HL-60/S4 treated with retinoic acid at 250 ng/mL for 4 days and 3 days (cell line): ENCODE measurements around the gene STK39.

Experiments
- in situ Hi-C: fragments of 300-500 bp; cut with MboI; formaldehyde crosslinking; loops from 2 replicates; pipeline ENCODE4 v1.7.0; 2022; ENCODE audit warnings: low sequenced_read_pairs

Gene STK39

GRCh38 chr2:168165985-168166901 lies 81.2 kb downstream of the STK39 start:
- in situ Hi-C loops: no loop called here

- in situ Hi-C loops: no loop called here
Observed at GRCh38 chr2:168165397-168165796, 82.0 kb downstream of the STK39 start.

GRCh38 chr2:168160897-168161296 lies 86.5 kb downstream of the STK39 start:
- in situ Hi-C loops: no loop called here

GRCh38 chr2:168159754-168160585 lies 87.4 kb downstream of the STK39 start:
- in situ Hi-C loops: no loop called here

GRCh38 chr2:168158586-168158985 lies 88.8 kb downstream of the STK39 start:
- in situ Hi-C loops: no loop called here

- in situ Hi-C loops: no loop called here
Observed at GRCh38 chr2:168157926-168158325, 89.5 kb downstream of the STK39 start.

GRCh38 chr2:168157070-168157469 lies 90.3 kb downstream of the STK39 start:
- in situ Hi-C loops: no loop called here

- in situ Hi-C loops: no loop called here
Observed at GRCh38 chr2:168156661-168157060, 90.7 kb downstream of the STK39 start.

- in situ Hi-C loops: no loop called here
Observed at GRCh38 chr2:168155680-168156079, 91.7 kb downstream of the STK39 start.

- in situ Hi-C loops: no loop called here
Observed at GRCh38 chr2:168155046-168155445, 92.3 kb downstream of the STK39 start.

GRCh38 chr2:168152902-168153530 lies 94.4 kb downstream of the STK39 start:
- in situ Hi-C loops: no loop called here

- in situ Hi-C loops: loop anchor here (25.0 kb wide), 1 partner anchor 762 kb away; the partner anchor contains the start of gene G6PC2
Observed at GRCh38 chr2:168149986-168150385, 97.4 kb downstream of the STK39 start.

GRCh38 chr2:168149150-168149974 lies 98.0 kb downstream of the STK39 start:
- in situ Hi-C loops: loop anchor here (25.0 kb wide), 1 partner anchor 763 kb away; the partner anchor contains the start of gene G6PC2

GRCh38 chr2:168147830-168148794 lies 99.3 kb downstream of the STK39 start:
- in situ Hi-C loops: loop anchor here (25.0 kb wide), 1 partner anchor 764 kb away; the partner anchor contains the start of gene G6PC2

GRCh38 chr2:168146892-168147810 lies 100.2 kb downstream of the STK39 start:
- in situ Hi-C loops: loop anchor here (25.0 kb wide), 1 partner anchor 765 kb away; the partner anchor contains the start of gene G6PC2

- in situ Hi-C loops: loop anchor here (25.0 kb wide), 1 partner anchor 767 kb away; the partner anchor contains the start of gene G6PC2
Observed at GRCh38 chr2:168145426-168146310, 101.7 kb downstream of the STK39 start.

- in situ Hi-C loops: loop anchor here (25.0 kb wide), 1 partner anchor 767 kb away; the partner anchor contains the start of gene G6PC2
Observed at GRCh38 chr2:168145011-168145410, 102.4 kb downstream of the STK39 start.
